BLaER1 (cell line): Measurements from ENCODE around the gene ING5.
"Not testable (repeated sequence)": the region's sequence is repeated elsewhere in the genome, so short reads cannot be mapped to it uniquely, and the experiment has no call there.

Experiments
- H3K27ac ChIP-seq: shearing (Covaris generic); formaldehyde crosslinking; 2 replicates; pipeline ENCODE4 v1.8.1; 2022
- H3K27me3 ChIP-seq: shearing (Covaris generic); formaldehyde crosslinking; 2 replicates; pipeline ENCODE4 v1.8.1; 2022
- H3K36me3 ChIP-seq: shearing (Covaris generic); formaldehyde crosslinking; 2 replicates; pipeline ENCODE4 v1.8.1; 2022
- H3K4me1 ChIP-seq: shearing (Covaris generic); formaldehyde crosslinking; 2 replicates; pipeline ENCODE4 v1.8.1; 2022
- H3K4me2 ChIP-seq: shearing (Covaris generic); formaldehyde crosslinking; 2 replicates; pipeline ENCODE4 v1.8.1; 2022
- H3K4me3 ChIP-seq: shearing (Covaris generic); formaldehyde crosslinking; 2 replicates; pipeline ENCODE4 v1.8.1; 2022
- H3K9ac ChIP-seq: shearing (Covaris generic); formaldehyde crosslinking; 2 replicates; pipeline ENCODE4 v1.8.1; 2022
- H3K9me3 ChIP-seq: shearing (Covaris generic); formaldehyde crosslinking; 2 replicates; pipeline ENCODE4 v1.8.1; 2022
- H4K20me1 ChIP-seq: shearing (Covaris generic); formaldehyde crosslinking; 2 replicates; pipeline ENCODE4 v1.8.1; 2022
- Cebpa-rat ChIP-seq: shearing (Covaris generic); IDR thresholded peaks from 2 replicates; pipeline ENCODE4 v1.8.1; 2022

ING5 gene

DNA sequence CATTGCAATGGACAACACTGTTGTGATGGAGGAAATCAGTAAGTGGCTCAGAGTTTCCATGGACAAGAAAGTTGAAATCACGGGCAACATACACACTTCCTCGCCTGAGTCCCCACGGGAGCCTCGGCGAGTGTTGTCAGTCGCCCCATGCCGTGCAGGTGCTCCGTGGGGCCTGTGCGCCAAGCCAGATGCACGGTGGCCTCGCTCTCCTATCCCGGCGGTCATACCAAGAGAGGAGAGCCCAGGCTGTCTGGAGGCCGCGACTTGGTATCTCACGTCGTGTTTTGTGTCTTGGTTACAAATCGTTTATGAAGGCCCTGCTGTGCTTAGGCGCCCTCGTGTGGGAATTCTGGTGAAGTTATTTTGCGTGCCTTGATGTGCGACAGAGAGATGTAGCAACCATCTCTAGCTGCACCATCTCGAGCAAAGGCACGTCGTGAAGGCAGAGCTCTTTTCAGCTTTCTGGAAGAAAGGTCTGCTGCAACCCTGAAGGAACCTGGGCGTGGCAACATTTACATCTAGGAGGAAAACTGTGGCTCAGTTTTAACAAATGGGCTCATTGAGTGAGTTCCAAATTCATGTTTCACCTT lies 42.6 kb upstream of the ING5 start:
- no peak for TF ChIP-seq Cebpa-rat
- Histone ChIP-seq H3K4me1 (peaks cover 9% of the 10 kb centered on the region), H3K27me3 (no peaks in the 10 kb centered on the region), H3K4me3 (no peak overlapping the region), H3K36me3 (peaks cover 88% of the 10 kb centered on the region), H3K9ac (no peak overlapping the region), H3K9me3 (no peaks in the 10 kb centered on the region), H3K27ac (no peak overlapping the region), H4K20me1 (peaks cover 36% of the 10 kb centered on the region), H3K4me2 (peak overlapping the region; percentile 18)

DNA sequence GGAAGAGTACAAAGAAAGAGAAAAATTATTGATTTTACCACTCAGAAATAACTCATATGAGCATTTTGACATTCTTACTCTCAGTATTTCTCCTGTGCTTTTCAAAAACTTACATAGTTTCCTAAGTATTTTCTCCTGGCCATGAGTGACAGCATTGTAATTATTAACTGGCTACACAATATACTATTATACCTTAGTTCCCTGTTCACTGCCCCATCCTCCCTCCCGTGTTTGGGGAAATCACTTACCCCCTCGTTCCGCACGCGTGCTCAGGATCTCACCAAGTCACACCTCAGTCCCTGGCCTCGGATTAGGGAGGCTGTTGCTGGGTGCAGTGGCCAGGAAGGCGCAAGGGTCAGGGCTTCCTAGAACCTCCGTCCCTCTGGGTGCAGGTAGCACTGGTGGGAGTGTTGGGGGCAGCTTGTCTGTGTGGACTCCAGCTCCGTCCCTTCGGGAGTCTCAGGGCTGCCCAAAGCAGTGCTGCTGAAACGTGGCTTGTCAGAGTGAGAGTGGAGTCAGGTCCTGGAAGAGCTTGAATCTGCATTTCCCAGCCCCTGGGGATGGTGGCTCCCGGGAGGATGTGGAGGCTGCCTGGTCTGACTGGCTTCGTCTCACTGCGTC lies 41.1 kb upstream of the ING5 start:
- Histone ChIP-seq H3K4me1 (peaks cover 23% of the 10 kb centered on the region), H3K27ac (no peak overlapping the region), H3K27me3 (no peaks in the 10 kb centered on the region), H3K4me3 (no peak overlapping the region), H3K36me3 (peaks cover 76% of the 10 kb centered on the region), H3K9me3 (no peaks in the 10 kb centered on the region), H4K20me1 (peaks cover 26% of the 10 kb centered on the region), H3K9ac (0 out of 2 replicates have a peak overlapping the region, but pooled peaks have one; percentile 9), H3K4me2 (no peak overlapping the region)
- TF ChIP-seq Cebpa-rat, result no peak

DNA sequence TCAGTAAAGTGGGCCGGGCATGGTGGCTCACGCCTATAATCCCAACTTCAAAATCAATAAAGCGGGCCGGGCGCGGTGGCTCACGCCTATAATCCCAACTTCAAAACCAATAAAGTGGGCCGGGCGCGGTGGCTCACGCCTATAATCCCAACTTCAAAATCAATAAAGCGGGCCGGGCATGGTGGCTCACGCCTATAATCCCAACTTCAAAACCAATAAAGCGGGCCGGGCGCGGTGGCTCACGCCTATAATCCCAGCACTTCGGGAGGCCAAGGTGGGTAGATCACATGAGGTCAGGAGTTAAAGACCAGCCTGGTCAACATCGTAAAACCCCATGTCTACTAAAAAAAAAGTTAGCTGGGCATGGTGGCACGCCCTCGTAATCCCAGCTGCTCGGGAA lies 39.1 kb upstream of the ING5 start:
- H3K9ac ChIP-seq, H3K9me3 ChIP-seq, H3K27me3 ChIP-seq, H3K4me2 ChIP-seq, H3K27ac ChIP-seq, H3K4me3 ChIP-seq: not testable (repeated sequence)
- Histone ChIP-seq H4K20me1 (peaks cover 30% of the 10 kb centered on the region), H3K36me3 (peaks cover 76% of the 10 kb centered on the region), H3K4me1 (peaks cover 25% of the 10 kb centered on the region)

DNA sequence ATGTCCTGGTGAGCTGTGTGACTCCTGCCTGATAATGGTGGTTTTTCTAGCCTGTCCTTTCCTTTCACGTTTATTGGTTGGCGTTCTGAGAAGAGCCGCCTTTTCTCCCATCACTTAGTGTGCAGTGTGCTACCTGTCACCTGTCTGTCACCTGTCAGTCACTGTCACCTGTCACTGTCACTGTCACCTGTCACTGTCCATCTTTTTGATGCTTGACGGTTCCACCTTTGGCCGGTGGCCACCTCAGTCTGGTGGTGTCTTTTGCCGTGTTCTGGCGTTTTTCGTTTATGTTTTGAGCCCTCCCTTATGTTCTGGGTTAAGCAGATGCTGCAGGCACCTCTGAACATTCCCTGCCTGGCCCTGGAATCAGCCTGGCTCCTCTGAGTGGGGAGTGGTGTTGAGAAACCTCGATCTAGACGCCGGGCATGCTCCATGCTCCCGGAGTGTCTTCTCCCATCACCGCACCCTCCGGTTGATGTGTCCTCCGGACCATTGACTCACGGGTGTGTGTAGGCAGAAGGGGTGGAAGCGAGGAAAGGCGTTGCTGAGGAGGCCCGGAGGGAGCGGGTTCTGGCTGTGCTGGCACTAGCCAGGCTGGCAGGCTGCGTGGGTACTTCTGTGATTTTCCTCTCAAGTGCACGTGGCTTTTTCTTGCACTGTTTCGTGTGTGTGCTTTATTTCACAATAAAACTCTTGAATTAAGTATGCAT lies 36.0 kb upstream of the ING5 start:
- H3K9ac ChIP-seq, result peak overlapping the region; percentile 47
- H3K4me1 ChIP-seq, result peaks cover 16% of the 10 kb centered on the region
- peaks cover 77% of the 10 kb centered on the region for H3K36me3 ChIP-seq
- H3K9me3 ChIP-seq, result no peaks in the 10 kb centered on the region
- H3K4me2 ChIP-seq, result peak overlapping the region; percentile 53; the same call in 1 of the 2 replicates
- no peaks in the 10 kb centered on the region for H3K27me3 ChIP-seq
- H3K4me3 ChIP-seq, result no peak overlapping the region
- TF ChIP-seq Cebpa-rat, result no peak
- peaks cover 17% of the 10 kb centered on the region; the same call in 1 of the 2 replicates for H4K20me1 ChIP-seq
- no peak overlapping the region for H3K27ac ChIP-seq

DNA sequence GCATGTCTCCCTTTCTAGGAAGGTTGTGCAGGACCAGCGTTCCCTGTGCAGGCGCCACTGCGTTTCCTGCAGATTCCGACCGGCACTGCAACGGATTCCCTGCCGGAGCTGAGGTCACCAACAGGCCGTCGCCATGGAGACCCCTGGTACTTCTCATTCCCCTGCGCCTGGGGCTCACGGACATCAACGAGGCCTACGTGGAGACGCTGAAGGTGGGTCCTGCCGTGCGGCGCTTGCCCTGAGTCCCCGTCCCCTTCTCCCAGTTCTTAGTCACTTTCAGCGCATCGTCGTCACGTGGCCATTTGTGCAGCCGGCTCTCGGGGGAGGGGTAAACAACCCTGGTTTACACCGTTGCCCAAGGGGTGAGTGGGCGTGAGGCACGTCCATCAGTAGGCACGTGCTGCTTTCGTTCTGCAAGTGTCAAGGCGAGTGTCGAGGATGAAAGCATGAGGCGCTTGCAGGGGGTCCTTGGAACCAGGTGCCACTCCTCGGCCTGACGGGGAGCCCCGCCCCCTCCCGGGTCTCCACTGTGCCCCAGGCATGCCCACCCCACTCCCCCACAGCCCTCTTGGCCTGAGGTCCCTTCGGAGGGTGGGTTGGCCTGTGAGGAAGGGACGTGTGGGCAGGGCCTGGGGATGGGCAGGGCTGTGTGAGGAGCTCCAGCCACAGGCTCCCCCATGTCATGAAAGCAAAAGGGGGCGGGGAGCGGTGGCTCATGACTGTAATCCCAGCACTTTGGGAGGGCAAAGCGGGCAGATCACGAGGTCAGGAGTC lies 35.0 kb upstream of the ING5 start:
- Histone ChIP-seq H3K9me3 (no peaks in the 10 kb centered on the region), H3K4me1 (peaks cover 16% of the 10 kb centered on the region), H3K36me3 (peaks cover 77% of the 10 kb centered on the region), H3K27me3 (no peaks in the 10 kb centered on the region), H3K4me2 (no peak overlapping the region), H4K20me1 (peaks cover 17% of the 10 kb centered on the region; the same call in 1 of the 2 replicates), H3K4me3 (no peak overlapping the region), H3K27ac (no peak overlapping the region), H3K9ac (no peak overlapping the region; the same call in 1 of the 2 replicates)
- no peak for TF ChIP-seq Cebpa-rat

DNA sequence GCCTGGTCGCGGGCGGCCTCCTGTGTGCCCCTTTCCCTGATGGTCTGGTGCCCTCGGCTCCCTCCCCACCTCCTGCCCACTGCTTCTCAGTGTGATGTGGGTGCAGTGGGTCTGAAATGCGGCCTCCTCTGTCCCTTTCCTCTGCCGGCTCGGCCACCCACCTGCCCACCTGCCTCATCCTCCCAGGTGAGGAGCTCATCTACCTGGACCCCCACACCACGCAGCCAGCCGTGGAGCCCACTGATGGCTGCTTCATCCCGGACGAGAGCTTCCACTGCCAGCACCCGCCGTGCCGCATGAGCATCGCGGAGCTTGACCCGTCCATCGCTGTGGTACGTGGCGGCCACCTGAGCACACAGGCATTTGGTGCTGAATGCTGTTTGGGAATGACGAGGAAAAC lies 33.5 kb upstream of the ING5 start:
- no peaks in the 10 kb centered on the region for H3K27me3 ChIP-seq
- no peak overlapping the region for H3K9ac ChIP-seq
- H4K20me1 ChIP-seq, result peaks cover 17% of the 10 kb centered on the region; the same call in 1 of the 2 replicates
- H3K27ac ChIP-seq, result no peak overlapping the region
- H3K4me3 ChIP-seq, result no peak overlapping the region
- peaks cover 16% of the 10 kb centered on the region for H3K4me1 ChIP-seq
- no peaks in the 10 kb centered on the region for H3K9me3 ChIP-seq
- no peak for TF ChIP-seq Cebpa-rat
- H3K4me2 ChIP-seq, result no peak overlapping the region
- H3K36me3 ChIP-seq, result peaks cover 79% of the 10 kb centered on the region

DNA sequence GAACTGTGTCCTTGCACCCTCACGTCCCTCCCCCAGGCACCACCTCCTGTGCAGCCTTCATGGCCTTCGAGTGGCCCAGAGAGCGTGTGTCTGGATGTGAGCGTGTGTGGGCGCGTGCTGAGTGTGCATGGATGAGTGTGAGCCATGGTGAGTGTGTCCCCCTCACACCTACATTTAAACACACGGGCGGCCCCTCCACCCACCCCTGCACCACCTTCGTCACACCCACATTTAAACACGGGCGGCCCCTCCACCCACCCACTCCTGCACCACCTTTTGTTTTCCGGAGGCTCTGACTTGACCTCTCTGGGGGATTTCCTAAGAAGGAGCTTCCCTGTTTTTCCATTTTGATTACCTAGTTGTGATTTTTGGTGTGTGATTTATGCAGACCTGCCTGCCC lies 33.0 kb upstream of the ING5 start:
- Histone ChIP-seq H3K27ac (no peak overlapping the region), H3K4me2 (no peak overlapping the region), H4K20me1 (peaks cover 18% of the 10 kb centered on the region), H3K36me3 (peaks cover 82% of the 10 kb centered on the region), H3K4me1 (peaks cover 16% of the 10 kb centered on the region), H3K9ac (no peak overlapping the region), H3K4me3 (no peak overlapping the region), H3K9me3 (no peaks in the 10 kb centered on the region), H3K27me3 (no peaks in the 10 kb centered on the region)
- no peak for TF ChIP-seq Cebpa-rat

DNA sequence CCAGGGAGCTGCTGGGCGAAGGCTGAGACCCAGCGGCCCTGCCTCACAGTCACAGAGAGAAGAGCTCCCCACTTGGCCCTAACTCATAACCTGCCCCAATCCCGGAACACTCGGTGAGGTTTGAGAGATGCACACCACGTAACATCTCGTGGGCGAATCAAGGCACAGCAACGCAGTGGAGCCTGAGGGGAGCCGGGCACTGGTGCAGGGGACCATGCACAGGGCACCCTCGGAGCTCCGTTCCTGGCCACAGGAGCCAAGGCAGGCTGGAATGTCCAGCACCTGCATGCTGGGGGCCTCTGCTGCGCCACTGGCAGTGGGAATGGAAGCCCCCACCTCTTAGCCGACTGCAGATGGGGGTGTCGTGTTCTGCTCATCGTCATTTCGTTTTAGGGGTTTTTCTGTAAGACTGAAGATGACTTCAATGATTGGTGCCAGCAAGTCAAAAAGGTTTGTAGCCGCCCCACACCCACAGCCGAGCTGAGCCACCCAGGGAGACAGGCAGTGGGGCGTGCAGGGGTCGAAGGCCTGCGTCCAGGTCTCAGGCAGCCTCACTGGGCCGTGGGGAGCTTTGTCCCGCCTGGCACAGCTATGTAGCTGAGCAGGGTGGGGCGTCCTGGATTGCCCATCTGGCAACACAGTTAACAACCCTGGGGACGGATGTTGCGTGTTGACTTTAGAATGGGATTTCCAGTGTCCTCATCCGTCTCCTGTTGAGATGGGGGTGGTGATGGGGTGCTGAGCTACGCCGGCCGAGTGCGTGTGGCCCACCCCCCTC lies 31.3 kb upstream of the ING5 start:
- no peak for TF ChIP-seq Cebpa-rat
- H3K4me2 ChIP-seq, result no peak overlapping the region
- peaks cover 4% of the 10 kb centered on the region for H3K4me1 ChIP-seq
- no peaks in the 10 kb centered on the region for H3K27me3 ChIP-seq
- no peaks in the 10 kb centered on the region for H3K9me3 ChIP-seq
- H4K20me1 ChIP-seq, result peaks cover 30% of the 10 kb centered on the region
- no peak overlapping the region for H3K4me3 ChIP-seq
- no peak overlapping the region for H3K9ac ChIP-seq
- no peak overlapping the region for H3K27ac ChIP-seq
- H3K36me3 ChIP-seq, result peaks cover 98% of the 10 kb centered on the region
